Gastroesophageal sphincter (tissue), 3 donors: ENCODE data around the gene PRDM16.

Experiments
- CTCF ChIP-seq, 4 experiments: fragments of 200-600 bp in 2 of 4; fragments of 450-650 bp in 2 of 4; sonication (generic) in 1 of 4; IDR thresholded peaks; one replicate each; pipeline ENCODE4 v1.5.1; 2017 to 2019; ENCODE audit warnings: antibody characterized with exemption in 4 of 4, mild to moderate bottlenecking in 2 of 4, moderate library complexity in 2 of 4
- POLR2A ChIP-seq, 2 donors: fragments of 450-650 bp; IDR thresholded peaks; one replicate each; pipeline ENCODE4 v1.6.1; 2017; ENCODE audit warnings: antibody characterized with exemption in 2 of 2, mild to moderate bottlenecking in 2 of 2, moderate library complexity in 1 of 2
- POLR2AphosphoS5 ChIP-seq: sonication (generic); formaldehyde crosslinking; IDR thresholded peaks from one replicate; pipeline ENCODE4 v1.6.1; 2017; ENCODE audit warnings: antibody characterized with exemption

GRCh38 chr1:3175486-3175885 is 106.5 kb downstream of the PRDM16 start:
- TF ChIP-seq CTCF (IDR thresholded peaks at IDR 0.05) = no peak
- no peak for TF ChIP-seq POLR2A (IDR thresholded peaks at IDR 0.05)
- TF ChIP-seq POLR2AphosphoS5 = no peak
